H1 (cell line): ENCODE results near the gene AOC1.

Experiments used
- CBX8 ChIP-seq: fragments of 300-800, 300-1000 bp; sonication (generic); IDR thresholded peaks from 2 replicates; pipeline ENCODE4 v1.7.1; 2016; ENCODE audit warnings: low read depth, low read length, borderline replicate concordance
- CTCF ChIP-seq, 3 experiments: IDR thresholded peaks; 1 replicate in 2 of 3; 2 replicates in 1 of 3; pipeline versions ENCODE4 v1.5.1 to v1.6.1; 2011; ENCODE audit warnings: low read length in 3 of 3, mild to moderate bottlenecking in 3 of 3, inconsistent platforms in 2 of 3, low read depth in 1 of 3, moderate library complexity in 1 of 3; ENCODE audit not compliant: insufficient read depth in 1 of 3; ENCODE audit errors: control extremely low read depth in 1 of 3
- EGR1 ChIP-seq: IDR thresholded peaks from 2 replicates; pipeline ENCODE4 v1.6.1; 2011; ENCODE audit warnings: low read depth, low read length, borderline replicate concordance
- POLR2A ChIP-seq, 2 experiments: IDR thresholded peaks; 1 replicate in 1 of 2; 2 replicates in 1 of 2; pipeline ENCODE4 v1.6.1; 2011; ENCODE audit warnings: low read depth in 2 of 2, low read length in 2 of 2, mild to moderate bottlenecking in 2 of 2; ENCODE audit errors: control extremely low read depth in 1 of 2
- RAD21 ChIP-seq, 2 experiments: IDR thresholded peaks in 1 of 2; conservative IDR thresholded peaks in 1 of 2; 2 replicates each; pipeline ENCODE4 v1.6.1; 2011; ENCODE audit warnings: low read depth in 2 of 2, low read length in 2 of 2, improper control_type of control experiment in 1 of 2, inconsistent platforms in 1 of 2, mild to moderate bottlenecking in 1 of 2, moderate library complexity in 1 of 2
- RBBP5 ChIP-seq: IDR thresholded peaks from 2 replicates; pipeline ENCODE4 v1.7.1; 2012; ENCODE audit warnings: low read depth, mild to moderate bottlenecking, inconsistent platforms, low read length, moderate library complexity, borderline replicate concordance
- TF ChIP-seq, protein P1 (sequence below): IDR thresholded peaks from 2 replicates; pipeline ENCODE4 v1.6.1; 2012; ENCODE audit warnings: low read length, inconsistent platforms

GRCh38 chr7:150904011-150904909 is 51.9 kb downstream of the AOC1 start:
- TF ChIP-seq, protein P1, sequence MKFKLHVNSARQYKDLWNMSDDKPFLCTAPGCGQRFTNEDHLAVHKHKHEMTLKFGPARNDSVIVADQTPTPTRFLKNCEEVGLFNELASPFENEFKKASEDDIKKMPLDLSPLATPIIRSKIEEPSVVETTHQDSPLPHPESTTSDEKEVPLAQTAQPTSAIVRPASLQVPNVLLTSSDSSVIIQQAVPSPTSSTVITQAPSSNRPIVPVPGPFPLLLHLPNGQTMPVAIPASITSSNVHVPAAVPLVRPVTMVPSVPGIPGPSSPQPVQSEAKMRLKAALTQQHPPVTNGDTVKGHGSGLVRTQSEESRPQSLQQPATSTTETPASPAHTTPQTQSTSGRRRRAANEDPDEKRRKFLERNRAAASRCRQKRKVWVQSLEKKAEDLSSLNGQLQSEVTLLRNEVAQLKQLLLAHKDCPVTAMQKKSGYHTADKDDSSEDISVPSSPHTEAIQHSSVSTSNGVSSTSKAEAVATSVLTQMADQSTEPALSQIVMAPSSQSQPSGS: no peak
- TF ChIP-seq CTCF (IDR thresholded peaks at IDR 0.05; ENCODE audit: control extremely low read depth in 1 of 3, insufficient read depth in 1 of 3, low read depth in 1 of 3, low read length in 3 of 3) (no peak), RAD21 (IDR thresholded peaks at IDR 0.05 in 1 of 2, conservative IDR thresholded peaks at IDR 0.05 in 1 of 2; ENCODE audit: low read depth in 2 of 2, low read length in 2 of 2) (no peak), CBX8 (no peak), EGR1 (no peak), POLR2A (IDR thresholded peaks at IDR 0.05; ENCODE audit: control extremely low read depth in 1 of 2, low read depth in 2 of 2, low read length in 2 of 2) (no peak), RBBP5 (no peak)
